HFFc6 (cell line): ENCODE measurements around the gene CELA3A. TPM values are rescaled to one million over a fixed set of nuclear protein-coding genes. Genes with fewer than 3 reads are reported as not detected.
"Not testable (repeated sequence)": the region's sequence is repeated elsewhere in the genome, so short reads cannot be mapped to it uniquely, and the experiment has no call there.

Source experiments
- DNase-seq: peaks from one replicate; pipeline ENCODE4 v3.0.0-alpha.2; 2018
- H3K27ac Mint-ChIP-seq: 2 replicates; pipeline ENCODE4 v1.8.0; 2020; ENCODE audit warnings: mild to moderate bottlenecking, mixed read lengths
- H3K27me3 Mint-ChIP-seq: 2 replicates; pipeline ENCODE4 v1.8.0; 2021; ENCODE audit warnings: mild to moderate bottlenecking, moderate library complexity, mixed read lengths; ENCODE audit not compliant: insufficient read depth
- H3K36me3 Mint-ChIP-seq: 2 replicates; pipeline ENCODE4 v1.8.0; 2021; ENCODE audit warnings: low read depth, mixed read lengths
- H3K4me1 Mint-ChIP-seq: 2 replicates; pipeline ENCODE4 v1.8.0; 2020; ENCODE audit warnings: low read depth, mixed read lengths
- H3K4me3 Mint-ChIP-seq: 2 replicates; pipeline ENCODE4 v1.8.0; 2020; ENCODE audit warnings: mild to moderate bottlenecking, moderate library complexity, mixed read lengths
- H3K9me3 Mint-ChIP-seq: 2 replicates; pipeline ENCODE4 v1.8.0; 2020; ENCODE audit warnings: mild to moderate bottlenecking, mixed read lengths
- CTCF ChIP-seq: fragments of 200-600 bp; sonication (generic); IDR thresholded peaks from 2 replicates; pipeline ENCODE4 v1.5.0; 2021; ENCODE audit warnings: antibody characterized with exemption, mild to moderate bottlenecking
- total RNA-seq, 6 experiments: library from RNA; stranded (reverse); fragmentation: NEBNext Ultra II Directional; extraction: Animal tissue kit (Norgen Biotek cat#: 25700); gene quantifications; 2 replicates in 1 of 6; 3 replicates in 5 of 6; pipeline ENCODE4 v1.2.3, GENCODE V29; 2021

The CELA3A gene
- total RNA-seq, 6 experiments from 2014 or later = not detected

GRCh38 chr1:21974699-21975098 lies 26.8 kb upstream of the CELA3A start:
- not testable (repeated sequence) for H3K27me3 Mint-ChIP-seq, H3K4me1 Mint-ChIP-seq, H3K4me3 Mint-ChIP-seq, H3K9me3 Mint-ChIP-seq, H3K27ac Mint-ChIP-seq, H3K36me3 Mint-ChIP-seq, DNase-seq

GRCh38 chr1:21975296-21975695 lies 26.2 kb upstream of the CELA3A start:
- not testable (repeated sequence) for H3K27ac Mint-ChIP-seq

GRCh38 chr1:21976703-21977239 lies 24.7 kb upstream of the CELA3A start, which contains the start of gene CELA3B:
Gene CELA3B, plus strand, starts transcription at chr1:21977022. Its CDS starts 18 bp downstream, at chr1:21977040.
- not testable (repeated sequence) for H3K9me3 Mint-ChIP-seq, H3K4me3 Mint-ChIP-seq, H3K4me1 Mint-ChIP-seq, H3K36me3 Mint-ChIP-seq, H3K27me3 Mint-ChIP-seq, DNase-seq, H3K27ac Mint-ChIP-seq

More at GRCh38 chr1:21975296-21975695, 26.2 kb upstream of the CELA3A start:
- DNase-seq, H3K4me1 Mint-ChIP-seq, H3K27me3 Mint-ChIP-seq, H3K4me3 Mint-ChIP-seq, H3K9me3 Mint-ChIP-seq, H3K36me3 Mint-ChIP-seq: not testable (repeated sequence)

GRCh38 chr1:21978209-21978608 lies 23.2 kb upstream of the CELA3A start:
- H3K9me3 Mint-ChIP-seq, H3K27ac Mint-ChIP-seq, H3K36me3 Mint-ChIP-seq, H3K4me3 Mint-ChIP-seq, DNase-seq, H3K27me3 Mint-ChIP-seq, H3K4me1 Mint-ChIP-seq: not testable (repeated sequence)

GRCh38 chr1:21980515-21981220 lies 20.8 kb upstream of the CELA3A start:
- not testable (repeated sequence) for H3K4me1 Mint-ChIP-seq, H3K27ac Mint-ChIP-seq, H3K27me3 Mint-ChIP-seq, H3K9me3 Mint-ChIP-seq, H3K4me3 Mint-ChIP-seq, H3K36me3 Mint-ChIP-seq, DNase-seq
- TF ChIP-seq CTCF = peak; percentile 43; the same call in 1 of the 2 replicates

- H3K27me3 Mint-ChIP-seq, H3K9me3 Mint-ChIP-seq, DNase-seq, H3K4me1 Mint-ChIP-seq, H3K36me3 Mint-ChIP-seq, H3K4me3 Mint-ChIP-seq, H3K27ac Mint-ChIP-seq: not testable (repeated sequence)
Observed at GRCh38 chr1:21981253-21981652, 20.2 kb upstream of the CELA3A start.

- H3K27ac Mint-ChIP-seq, DNase-seq: not testable (repeated sequence)
Observed at GRCh38 chr1:21982122-21982521, 19.3 kb upstream of the CELA3A start.

GRCh38 chr1:21983539-21983938 lies 17.9 kb upstream of the CELA3A start:
- not testable (repeated sequence) for H3K4me3 Mint-ChIP-seq, H3K4me1 Mint-ChIP-seq, H3K9me3 Mint-ChIP-seq, H3K27me3 Mint-ChIP-seq, DNase-seq, H3K27ac Mint-ChIP-seq, H3K36me3 Mint-ChIP-seq

More at GRCh38 chr1:21982122-21982521, 19.3 kb upstream of the CELA3A start:
- H3K36me3 Mint-ChIP-seq, H3K4me1 Mint-ChIP-seq, H3K27me3 Mint-ChIP-seq, H3K4me3 Mint-ChIP-seq, H3K9me3 Mint-ChIP-seq: not testable (repeated sequence)

GRCh38 chr1:21985893-21986292 lies 15.6 kb upstream of the CELA3A start:
- not testable (repeated sequence) for H3K4me1 Mint-ChIP-seq, DNase-seq, H3K9me3 Mint-ChIP-seq, H3K27ac Mint-ChIP-seq, H3K27me3 Mint-ChIP-seq, H3K36me3 Mint-ChIP-seq, H3K4me3 Mint-ChIP-seq

GRCh38 chr1:21986386-21986785 lies 15.1 kb upstream of the CELA3A start:
- not testable (repeated sequence) for H3K4me3 Mint-ChIP-seq, DNase-seq, H3K27ac Mint-ChIP-seq, H3K4me1 Mint-ChIP-seq, H3K9me3 Mint-ChIP-seq, H3K36me3 Mint-ChIP-seq, H3K27me3 Mint-ChIP-seq

GRCh38 chr1:21989672-21990393 lies 11.6 kb upstream of the CELA3A start:
- not testable (repeated sequence) for H3K36me3 Mint-ChIP-seq, H3K4me1 Mint-ChIP-seq, H3K9me3 Mint-ChIP-seq

GRCh38 chr1:21992186-21992585 lies 9.3 kb upstream of the CELA3A start:
- H3K27ac Mint-ChIP-seq = not testable (repeated sequence)

More at GRCh38 chr1:21989672-21990393, 11.6 kb upstream of the CELA3A start:
- H3K27me3 Mint-ChIP-seq, H3K27ac Mint-ChIP-seq, DNase-seq, H3K4me3 Mint-ChIP-seq: not testable (repeated sequence)

GRCh38 chr1:21994716-21995115 lies 6.7 kb upstream of the CELA3A start:
- H3K27me3 Mint-ChIP-seq, H3K36me3 Mint-ChIP-seq, H3K9me3 Mint-ChIP-seq, H3K4me3 Mint-ChIP-seq, H3K27ac Mint-ChIP-seq, DNase-seq: not testable (repeated sequence)
- peaks cover 13% of the 10 kb centered on the region; the same call in 1 of the 2 replicates for H3K4me1 Mint-ChIP-seq

More at GRCh38 chr1:21992186-21992585, 9.3 kb upstream of the CELA3A start:
- not testable (repeated sequence) for H3K36me3 Mint-ChIP-seq, DNase-seq, H3K4me1 Mint-ChIP-seq, H3K4me3 Mint-ChIP-seq, H3K9me3 Mint-ChIP-seq, H3K27me3 Mint-ChIP-seq
